Activated CD4-positive, alpha-beta T cell treated with anti-CD3 and anti-CD28 coated beads, Interleukin-2, amount 50 U/mL, for 16 hours (primary cell): ENCODE results near the gene ZNF668.

ENCODE experiments used
- DNase-seq: peaks from one replicate; pipeline ENCODE4 v3.0.0-alpha.2; 2020

Gene ZNF668

GRCh38 chr16:31081428-31082351 lies 7.7 kb upstream of the ZNF668 start:
- no peak for DNase-seq

DNA sequence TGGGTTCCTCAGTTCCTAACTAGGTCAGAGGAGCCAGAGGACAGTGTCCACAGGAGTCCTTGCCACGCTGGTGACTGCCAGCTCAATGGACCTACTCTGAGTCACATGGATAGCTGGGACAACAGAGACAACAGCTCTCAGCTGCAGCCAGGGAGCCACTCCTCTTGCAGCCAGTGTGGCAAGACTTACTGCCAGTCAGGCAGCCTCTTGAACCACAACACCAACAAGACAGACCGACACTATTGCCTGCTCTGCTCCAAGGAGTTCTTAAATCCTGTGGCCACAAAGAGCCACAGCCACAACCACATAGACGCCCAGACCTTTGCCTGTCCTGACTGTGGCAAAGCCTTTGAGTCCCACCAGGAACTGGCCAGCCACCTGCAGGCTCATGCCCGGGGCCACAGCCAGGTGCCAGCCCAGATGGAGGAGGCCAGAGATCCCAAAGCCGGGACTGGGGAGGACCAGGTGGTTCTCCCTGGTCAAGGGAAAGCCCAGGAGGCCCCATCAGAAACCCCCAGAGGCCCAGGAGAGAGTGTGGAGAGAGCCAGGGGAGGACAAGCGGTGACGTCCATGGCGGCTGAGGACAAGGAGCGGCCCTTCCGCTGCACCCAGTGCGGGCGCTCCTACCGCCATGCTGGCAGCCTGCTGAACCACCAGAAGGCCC lies 6.8 kb upstream of the ZNF668 start:
- DNase-seq, result no peak

GRCh38 chr16:31080035-31080629 lies 6.1 kb upstream of the ZNF668 start:
- DNase-seq, result no peak

- DNase-seq, result no peak
Observed at GRCh38 chr16:31079342-31079944, 5.4 kb upstream of the ZNF668 start.

DNA sequence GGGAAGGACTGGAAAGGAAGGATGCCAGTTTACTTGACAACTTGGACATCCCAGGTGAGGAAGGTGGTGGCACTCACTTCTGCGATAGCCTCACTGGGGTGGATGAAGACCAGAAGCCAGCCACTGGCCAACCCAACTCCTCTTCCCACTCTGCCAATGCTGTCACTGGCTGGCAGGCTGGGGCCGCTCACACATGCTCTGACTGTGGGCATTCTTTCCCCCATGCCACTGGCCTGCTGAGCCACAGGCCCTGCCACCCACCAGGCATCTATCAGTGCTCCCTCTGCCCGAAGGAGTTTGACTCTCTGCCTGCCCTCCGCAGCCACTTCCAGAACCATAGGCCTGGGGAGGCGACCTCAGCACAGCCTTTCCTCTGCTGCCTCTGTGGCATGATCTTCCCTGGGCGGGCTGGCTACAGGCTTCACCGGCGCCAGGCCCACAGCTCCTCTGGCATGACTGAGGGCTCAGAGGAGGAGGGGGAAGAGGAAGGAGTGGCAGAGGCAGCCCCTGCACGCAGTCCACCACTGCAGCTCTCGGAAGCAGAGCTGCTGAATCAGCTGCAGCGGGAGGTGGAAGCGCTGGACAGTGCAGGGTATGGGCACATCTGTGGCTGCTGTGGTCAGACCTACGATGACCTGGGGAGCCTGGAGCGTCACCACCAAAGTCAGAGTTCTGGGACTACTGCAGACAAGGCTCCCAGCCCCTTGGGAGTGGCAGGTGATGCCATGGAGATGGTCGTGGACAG lies 4.7 kb upstream of the ZNF668 start:
- DNase-seq, result no peak

DNA sequence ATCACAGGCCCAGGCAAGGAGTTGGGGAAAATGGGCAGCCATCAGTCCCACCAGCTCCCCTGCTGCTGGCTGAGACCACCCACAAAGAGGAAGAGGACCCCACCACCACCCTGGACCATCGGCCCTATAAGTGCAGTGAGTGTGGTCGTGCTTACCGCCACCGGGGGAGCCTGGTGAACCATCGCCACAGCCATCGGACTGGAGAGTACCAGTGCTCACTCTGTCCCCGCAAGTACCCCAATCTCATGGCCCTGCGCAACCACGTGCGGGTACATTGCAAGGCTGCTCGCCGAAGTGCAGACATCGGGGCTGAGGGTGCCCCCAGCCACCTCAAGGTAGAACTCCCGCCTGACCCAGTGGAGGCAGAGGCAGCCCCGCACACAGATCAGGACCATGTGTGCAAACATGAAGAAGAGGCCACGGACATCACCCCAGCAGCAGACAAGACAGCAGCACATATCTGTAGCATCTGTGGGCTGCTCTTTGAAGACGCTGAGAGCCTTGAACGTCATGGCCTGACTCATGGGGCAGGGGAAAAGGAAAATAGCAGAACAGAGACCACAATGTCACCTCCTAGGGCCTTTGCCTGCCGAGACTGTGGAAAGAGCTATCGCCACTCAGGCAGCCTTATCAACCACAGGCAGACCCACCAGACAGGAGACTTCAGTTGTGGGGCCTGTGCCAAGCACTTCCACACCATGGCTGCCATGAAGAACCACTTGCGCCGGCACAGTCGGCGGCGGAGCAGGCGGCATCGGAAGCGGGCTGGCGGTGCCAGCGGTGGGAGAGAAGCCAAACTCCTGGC lies 3.8 kb upstream of the ZNF668 start:
- no peak for DNase-seq

DNA sequence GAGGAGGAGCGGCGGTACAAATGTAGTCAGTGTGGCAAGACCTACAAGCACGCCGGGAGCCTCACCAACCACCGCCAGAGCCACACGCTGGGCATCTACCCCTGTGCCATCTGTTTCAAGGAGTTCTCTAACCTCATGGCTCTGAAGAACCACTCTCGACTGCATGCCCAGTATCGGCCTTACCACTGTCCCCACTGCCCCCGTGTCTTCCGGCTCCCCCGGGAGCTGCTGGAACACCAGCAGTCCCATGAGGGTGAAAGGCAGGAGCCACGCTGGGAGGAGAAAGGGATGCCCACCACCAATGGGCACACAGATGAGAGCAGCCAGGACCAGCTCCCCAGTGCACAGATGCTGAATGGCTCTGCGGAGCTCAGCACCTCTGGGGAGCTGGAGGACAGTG lies 3.0 kb upstream of the ZNF668 start:
- DNase-seq, result no peak

DNA sequence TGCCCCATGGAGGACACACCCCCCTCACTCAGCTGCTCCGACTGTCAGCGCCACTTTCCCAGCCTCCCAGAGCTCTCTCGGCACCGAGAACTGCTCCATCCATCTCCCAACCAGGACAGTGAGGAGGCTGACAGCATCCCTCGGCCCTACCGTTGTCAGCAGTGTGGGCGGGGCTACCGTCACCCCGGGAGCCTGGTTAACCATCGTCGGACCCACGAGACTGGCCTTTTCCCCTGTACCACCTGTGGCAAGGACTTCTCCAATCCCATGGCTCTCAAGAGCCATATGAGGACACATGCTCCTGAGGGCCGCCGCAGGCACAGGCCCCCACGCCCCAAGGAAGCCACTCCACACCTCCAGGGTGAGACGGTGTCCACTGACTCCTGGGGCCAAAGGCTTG lies 2.3 kb upstream of the ZNF668 start:
- no peak for DNase-seq

DNA sequence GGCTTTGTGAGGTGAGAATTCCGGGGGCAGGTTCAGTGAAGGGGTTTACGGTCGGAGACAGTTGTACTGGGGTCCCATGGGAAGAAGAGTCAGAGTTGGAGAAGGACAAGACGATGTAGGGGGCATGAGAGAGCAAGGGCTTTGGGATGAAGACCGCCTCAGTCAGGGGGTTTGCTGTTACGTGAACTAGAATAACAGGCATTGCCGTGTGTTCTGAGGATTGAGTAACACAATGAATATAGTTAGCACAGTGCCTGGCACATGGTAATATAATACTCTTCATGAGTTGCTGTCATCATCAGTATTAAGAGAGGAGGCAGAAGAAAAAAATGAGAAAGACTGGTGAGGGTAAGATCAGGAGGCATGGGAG lies 759 bp upstream of the ZNF668 start:
- no peak for DNase-seq

GRCh38 chr16:31073142-31073969 lies 684 bp downstream of the ZNF668 start:
- DNase-seq, result peak; percentile 89

- peak; percentile 60 for DNase-seq
Observed at GRCh38 chr16:31072540-31073141, 1.4 kb downstream of the ZNF668 start.

GRCh38 chr16:31071861-31072260 lies 2.2 kb downstream of the ZNF668 start:
- DNase-seq, result no peak

DNA sequence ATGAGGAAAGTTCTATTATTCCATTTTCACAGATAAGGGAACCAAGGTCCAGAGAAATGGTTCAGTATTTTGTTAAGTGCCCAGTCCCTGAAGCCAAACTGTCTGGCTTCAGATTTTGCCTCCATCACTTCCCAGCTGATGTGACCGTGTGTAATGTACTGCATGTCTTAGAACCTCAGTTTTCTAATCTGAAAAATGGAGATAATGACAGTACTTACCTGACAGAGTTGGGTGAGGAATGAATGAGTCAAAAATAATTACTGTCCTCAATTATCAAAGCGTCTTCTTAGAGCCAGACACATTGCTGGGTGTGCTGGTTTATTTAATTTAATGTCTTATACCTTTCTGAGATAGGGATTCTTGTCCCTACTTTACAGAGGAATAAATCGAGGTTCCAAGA lies 6.7 kb downstream of the ZNF668 start:
- no peak for DNase-seq

- DNase-seq, result no peak
Observed at GRCh38 chr16:31064882-31065461, 9.1 kb downstream of the ZNF668 start.

GRCh38 chr16:31063843-31064611 lies 10.0 kb downstream of the ZNF668 start:
- peak; percentile 50 for DNase-seq

DNA sequence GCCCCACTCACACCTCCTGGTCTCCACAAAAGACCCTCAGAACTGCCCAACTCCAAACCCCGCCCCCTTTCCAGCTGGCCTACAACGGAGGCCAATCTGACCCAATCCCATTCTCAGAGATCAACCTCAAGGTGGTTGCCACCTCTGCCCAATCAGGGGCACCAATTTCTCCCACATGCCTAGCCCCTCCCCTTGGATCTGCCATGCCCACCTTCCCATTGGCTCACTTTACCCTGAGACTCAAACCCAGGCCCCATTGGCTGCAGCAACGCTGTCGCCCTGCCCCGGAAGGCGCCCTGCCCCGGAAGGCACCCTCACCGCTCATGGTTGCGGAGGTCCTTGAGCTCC lies 10.6 kb downstream of the ZNF668 start:
- DNase-seq, result no peak

DNA sequence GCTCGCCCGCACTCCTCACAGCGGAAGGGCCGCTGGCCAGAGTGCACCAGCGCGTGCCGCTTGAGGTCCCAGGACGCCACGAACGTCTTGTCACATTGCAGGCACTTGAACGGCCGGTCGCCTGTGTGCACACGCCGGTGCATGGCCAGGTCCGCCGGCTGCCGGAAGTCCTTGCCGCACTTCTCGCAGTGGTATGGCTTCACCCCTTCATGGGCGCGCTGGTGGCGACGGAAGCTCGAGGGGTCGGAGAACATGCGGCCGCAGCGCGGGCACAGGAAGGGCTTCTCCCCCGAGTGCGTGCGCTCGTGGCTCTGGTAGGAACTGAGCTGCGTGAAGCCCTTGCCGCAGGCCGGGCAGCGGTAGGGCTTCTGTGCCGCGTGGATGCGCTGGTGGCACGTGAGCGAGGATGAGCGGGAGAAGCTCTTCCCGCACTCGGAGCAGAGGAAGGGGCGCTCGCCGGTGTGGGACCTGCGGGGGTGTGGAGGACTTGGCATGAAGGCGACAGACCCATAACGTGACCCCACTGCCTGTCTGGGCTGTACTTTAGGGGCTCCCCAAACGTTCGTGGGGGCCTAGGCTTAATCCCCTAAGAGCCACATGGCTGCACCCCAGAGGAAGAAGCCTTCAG lies 12.1 kb downstream of the ZNF668 start:
- DNase-seq, result no peak

GRCh38 chr16:31061126-31061812 lies 12.8 kb downstream of the ZNF668 start:
- DNase-seq, result no peak
